Cardiac muscle cell (in vitro differentiated cells and primary cell): ENCODE measurements around the gene RUNX2. TPM values are rescaled to one million over a fixed set of nuclear protein-coding genes. Genes with fewer than 3 reads are reported as not detected.
A peak's percentile ranks its signal among the peaks of the same experiment; 100 is the strongest.

ENCODE experiments used
- DNase-seq, 2 donors: peaks; one replicate each; pipeline versions ENCODE4 v3.0.0 to v3.0.0-alpha.2; 2010 to 2017; ENCODE audit warnings: low read depth in 1 of 2, low spot score in 1 of 2
- H3K27ac ChIP-seq: fragments of 200-600 bp; sonication (generic); 2 replicates; pipeline ENCODE4 v1.5.1; 2016
- H3K27me3 ChIP-seq: fragments of 200-600 bp; sonication (generic); 2 replicates; pipeline ENCODE4 v1.6.0; 2016; ENCODE audit warnings: control low read depth
- H3K36me3 ChIP-seq: fragments of 200-600 bp; sonication (generic); 2 replicates; pipeline ENCODE4 v1.5.1; 2016; ENCODE audit warnings: control low read depth
- H3K4me1 ChIP-seq: fragments of 200-600 bp; sonication (generic); 2 replicates; pipeline ENCODE4 v1.8.1; 2017; ENCODE audit warnings: low read depth, mild to moderate bottlenecking, mixed run types
- H3K4me3 ChIP-seq: fragments of 200-600 bp; sonication (generic); 2 replicates; pipeline ENCODE4 v1.5.1; 2016; ENCODE audit warnings: mild to moderate bottlenecking
- H3K9me3 ChIP-seq: fragments of 200-600 bp; sonication (generic); 2 replicates; pipeline ENCODE4 v1.5.1; 2017; ENCODE audit warnings: low read depth, mild to moderate bottlenecking, control low read depth
- CTCF ChIP-seq: IDR thresholded peaks from 2 replicates; pipeline ENCODE4 v1.5.1; 2012; ENCODE audit warnings: low read depth, mild to moderate bottlenecking, low read length
- polyA plus RNA-seq: library from polyadenylated mRNA; unstranded; fragments of >200 nt; fragmentation: Nextera tagmentation; extraction: Ambion mirVana; gene quantifications from 2 replicates; pipeline ENCODE4 v1.2.1, GENCODE V29; 2016
- total RNA-seq: library from RNA; depleted of rRNA; stranded (reverse); fragments of >200 nt; gene quantifications from 2 replicates; pipeline ENCODE4 v1.2.3, GENCODE V29; 2016

RUNX2 gene
- total and polyA plus RNA-seq, 2 experiments from 2014 or later = 1.6 to 1.9 TPM

DNA sequence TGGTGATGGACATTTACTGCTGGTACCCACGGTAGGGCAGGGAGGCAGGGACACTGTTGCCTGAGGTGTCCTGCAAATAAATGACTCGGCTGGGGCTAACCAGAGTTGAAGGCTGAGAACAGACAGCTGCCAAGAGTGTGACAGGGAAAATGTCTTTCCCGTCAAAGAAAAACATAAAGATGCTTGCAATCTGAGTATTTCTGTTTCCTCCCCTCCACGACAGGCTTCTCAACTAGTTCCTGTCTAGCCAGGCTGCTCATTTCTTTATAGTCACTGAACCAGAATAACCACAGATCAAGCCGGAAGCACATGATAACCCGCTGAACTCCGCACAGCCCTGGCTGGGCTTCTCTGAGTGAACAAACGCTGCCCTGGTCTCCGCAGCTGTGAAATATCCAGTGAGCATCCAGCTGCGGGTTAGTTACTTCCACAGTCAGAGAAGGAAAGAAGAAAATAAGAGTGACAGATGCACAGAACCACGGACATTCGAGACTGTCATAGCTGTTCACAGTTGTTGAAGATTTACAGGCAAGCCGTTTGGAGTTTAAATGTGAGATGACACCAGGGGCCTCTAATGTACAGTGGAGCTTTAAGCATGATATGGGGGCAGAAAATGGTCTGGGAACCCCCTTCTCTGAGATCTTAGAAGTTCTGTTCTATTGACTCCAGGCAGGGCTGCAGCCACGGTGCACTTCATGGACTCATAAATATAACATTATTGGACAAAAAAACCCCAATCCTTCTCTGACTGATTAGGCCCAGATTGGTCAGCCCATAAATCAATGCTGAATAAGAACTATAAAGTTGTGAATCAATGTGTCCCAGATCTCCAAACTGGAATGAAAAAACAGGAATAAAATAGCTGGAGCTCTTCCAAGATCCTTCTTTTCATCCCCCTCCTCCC is 349.5 kb downstream of the RUNX2 start:
- no peak for TF ChIP-seq CTCF
- no peaks in the 10 kb centered on the region for H3K36me3 ChIP-seq
- H3K4me3 ChIP-seq = no peak overlapping the region
- H3K4me1 ChIP-seq = no peaks in the 10 kb centered on the region
- no peak overlapping the region for H3K27ac ChIP-seq
- no peaks in the 10 kb centered on the region for H3K9me3 ChIP-seq
- DNase-seq = peak in 1 of 2 donors; percentile 70
- no peaks in the 10 kb centered on the region for H3K27me3 ChIP-seq

DNA sequence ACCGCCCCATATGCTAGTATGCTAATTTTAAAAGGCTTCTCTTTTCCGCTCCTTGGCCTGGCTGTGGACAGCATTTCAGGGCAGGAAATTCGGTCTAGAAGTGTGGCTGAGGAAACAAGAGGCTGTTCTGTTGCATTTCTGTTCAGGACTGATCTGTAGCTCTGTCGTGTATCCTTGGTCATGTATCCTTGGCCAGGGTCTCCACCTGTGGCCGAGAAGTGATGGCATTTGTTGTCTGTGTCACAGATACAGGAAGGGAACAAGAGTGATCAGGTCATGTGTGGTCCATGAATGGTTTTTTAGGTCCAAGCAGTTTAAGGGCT is 350.1 kb downstream of the RUNX2 start:
- no peak overlapping the region for H3K27ac ChIP-seq
- no peaks in the 10 kb centered on the region for H3K36me3 ChIP-seq
- H3K9me3 ChIP-seq = no peaks in the 10 kb centered on the region
- H3K4me3 ChIP-seq = no peak overlapping the region
- no peak for TF ChIP-seq CTCF
- H3K27me3 ChIP-seq = no peaks in the 10 kb centered on the region
- no peak for DNase-seq
- H3K4me1 ChIP-seq = no peaks in the 10 kb centered on the region

DNA sequence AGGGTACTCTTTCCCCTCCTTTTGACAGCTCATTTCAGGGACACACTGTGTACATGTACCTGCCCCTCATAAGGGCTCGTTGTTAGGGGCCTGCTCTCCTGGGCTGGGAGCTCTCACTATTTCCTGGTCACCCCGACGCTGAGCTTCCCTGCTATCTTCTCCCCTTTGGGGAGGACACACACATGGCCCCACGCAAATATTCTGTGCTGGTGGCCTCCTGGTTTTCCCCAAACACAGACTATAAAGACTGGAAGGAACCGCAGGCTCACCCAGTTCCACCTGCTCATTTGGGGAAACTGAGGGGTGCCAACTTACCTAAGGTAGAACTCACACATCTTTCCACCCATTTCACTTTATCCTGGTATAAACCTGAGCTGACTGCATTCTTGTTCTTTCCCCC is 351.0 kb downstream of the RUNX2 start:
- H3K27ac ChIP-seq = no peak overlapping the region
- H3K4me3 ChIP-seq = no peak overlapping the region
- no peaks in the 10 kb centered on the region for H3K36me3 ChIP-seq
- DNase-seq = no peak
- no peaks in the 10 kb centered on the region for H3K9me3 ChIP-seq
- H3K27me3 ChIP-seq = no peaks in the 10 kb centered on the region
- no peak for TF ChIP-seq CTCF
- H3K4me1 ChIP-seq = no peaks in the 10 kb centered on the region

- H3K27me3 ChIP-seq = no peaks in the 10 kb centered on the region
- H3K4me3 ChIP-seq = no peak overlapping the region
- no peaks in the 10 kb centered on the region for H3K36me3 ChIP-seq
- H3K9me3 ChIP-seq = no peaks in the 10 kb centered on the region
- no peak overlapping the region for H3K27ac ChIP-seq
- no peak for TF ChIP-seq CTCF
- DNase-seq = no peak
- H3K4me1 ChIP-seq = no peaks in the 10 kb centered on the region
These were observed 351.5 kb downstream of the RUNX2 start for GRCh38 chr6:45679631-45680030.

- no peak overlapping the region for H3K27ac ChIP-seq
- TF ChIP-seq CTCF = no peak
- H3K4me3 ChIP-seq = no peak overlapping the region
- H3K27me3 ChIP-seq = no peaks in the 10 kb centered on the region
- no peaks in the 10 kb centered on the region for H3K36me3 ChIP-seq
- peak in 1 of 2 donors; percentile 23 for DNase-seq
- no peaks in the 10 kb centered on the region for H3K9me3 ChIP-seq
- no peaks in the 10 kb centered on the region for H3K4me1 ChIP-seq
These were observed 353.9 kb downstream of the RUNX2 start for GRCh38 chr6:45681860-45682511.
